ENCODE data around the gene PVALEF.

PVALEF gene

GRCh38 chr17:81180836-81181810, 15.8 kb downstream of the PVALEF start:
- Histone ChIP-seq H3K4me1 (ENCODE audit: insufficient read depth, insufficient read length) (peaks cover 7% of the 10 kb centered on the region), H3K4me3 (ENCODE audit: insufficient read length, low read depth) (no peak overlapping the region), H3K9me3 (ENCODE audit: insufficient read depth, low read length) (peaks cover 7% of the 10 kb centered on the region; the same call in 1 of the 2 replicates), H3K27me3 (ENCODE audit: insufficient read depth, insufficient read length) (no peaks in the 10 kb centered on the region), H3K36me3 (ENCODE audit: insufficient read depth, insufficient read length, low read length) (no peaks in the 10 kb centered on the region), H3K9ac (ENCODE audit: insufficient read length, low read depth) (no peak overlapping the region)
- no peak for TF ChIP-seq SUZ12 (IDR thresholded peaks at IDR 0.05; ENCODE audit: extremely low read depth, insufficient read depth, insufficient read length)
- no peak for TF ChIP-seq ZNF274 (IDR thresholded peaks at IDR 0.05; ENCODE audit: low read depth, low read length)
- TF ChIP-seq YY1 (IDR thresholded peaks at IDR 0.05; ENCODE audit: insufficient read depth, insufficient read length): no peak
- no peak for DNase-seq (ENCODE audit: low read depth, low spot score)

GRCh38 chr17:81181811-81182185, 16.5 kb downstream of the PVALEF start:
- no peaks in the 10 kb centered on the region for H3K36me3 ChIP-seq (ENCODE audit: insufficient read depth, insufficient read length, low read length)
- H3K4me3 ChIP-seq (ENCODE audit: insufficient read length, low read depth): no peak overlapping the region
- DNase-seq (ENCODE audit: low read depth, low spot score): no peak
- H3K4me1 ChIP-seq (ENCODE audit: insufficient read depth, insufficient read length): peaks cover 7% of the 10 kb centered on the region
- TF ChIP-seq YY1 (IDR thresholded peaks at IDR 0.05; ENCODE audit: insufficient read depth, insufficient read length) (no peak), ZNF274 (IDR thresholded peaks at IDR 0.05; ENCODE audit: low read depth, low read length) (no peak), SUZ12 (IDR thresholded peaks at IDR 0.05; ENCODE audit: extremely low read depth, insufficient read depth, insufficient read length) (no peak)
- peaks cover 7% of the 10 kb centered on the region; the same call in 1 of the 2 replicates for H3K9me3 ChIP-seq (ENCODE audit: insufficient read depth, low read length)
- no peaks in the 10 kb centered on the region for H3K27me3 ChIP-seq (ENCODE audit: insufficient read depth, insufficient read length)
- H3K9ac ChIP-seq (ENCODE audit: insufficient read length, low read depth): no peak overlapping the region

DNA sequence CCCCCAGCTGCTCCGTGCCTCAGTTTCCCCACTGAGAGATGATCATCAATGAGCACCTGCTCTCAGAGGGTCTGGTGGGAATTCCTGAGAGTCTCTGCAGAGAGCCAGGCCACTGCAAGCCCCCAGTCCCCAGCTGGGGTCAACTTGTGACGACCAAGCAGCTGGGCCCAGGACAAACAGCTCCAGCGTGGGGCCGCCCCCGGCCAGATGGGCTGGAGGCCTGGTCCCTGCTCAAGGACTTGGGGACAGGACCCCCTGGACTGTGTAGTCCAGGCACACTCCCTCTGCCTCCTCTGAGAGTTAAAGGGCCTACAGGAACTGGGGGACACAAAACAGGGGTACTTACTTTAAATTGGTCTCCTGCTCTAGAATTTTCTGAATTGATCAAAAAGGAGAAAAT, 17.3 kb downstream of the PVALEF start:
- no peaks in the 10 kb centered on the region for H3K27me3 ChIP-seq (ENCODE audit: insufficient read depth, insufficient read length)
- no peak overlapping the region for H3K9ac ChIP-seq (ENCODE audit: insufficient read length, low read depth)
- DNase-seq (ENCODE audit: low read depth, low spot score): no peak
- peaks cover 11% of the 10 kb centered on the region for H3K4me1 ChIP-seq (ENCODE audit: insufficient read depth, insufficient read length)
- TF ChIP-seq ZNF274 (IDR thresholded peaks at IDR 0.05; ENCODE audit: low read depth, low read length): no peak
- no peak for TF ChIP-seq YY1 (IDR thresholded peaks at IDR 0.05; ENCODE audit: insufficient read depth, insufficient read length)
- no peak for TF ChIP-seq SUZ12 (IDR thresholded peaks at IDR 0.05; ENCODE audit: extremely low read depth, insufficient read depth, insufficient read length)
- H3K9me3 ChIP-seq (ENCODE audit: insufficient read depth, low read length): peaks cover 7% of the 10 kb centered on the region; the same call in 1 of the 2 replicates
- peaks cover 1% of the 10 kb centered on the region for H3K36me3 ChIP-seq (ENCODE audit: insufficient read depth, insufficient read length, low read length)
- no peak overlapping the region for H3K4me3 ChIP-seq (ENCODE audit: insufficient read length, low read depth)

DNA sequence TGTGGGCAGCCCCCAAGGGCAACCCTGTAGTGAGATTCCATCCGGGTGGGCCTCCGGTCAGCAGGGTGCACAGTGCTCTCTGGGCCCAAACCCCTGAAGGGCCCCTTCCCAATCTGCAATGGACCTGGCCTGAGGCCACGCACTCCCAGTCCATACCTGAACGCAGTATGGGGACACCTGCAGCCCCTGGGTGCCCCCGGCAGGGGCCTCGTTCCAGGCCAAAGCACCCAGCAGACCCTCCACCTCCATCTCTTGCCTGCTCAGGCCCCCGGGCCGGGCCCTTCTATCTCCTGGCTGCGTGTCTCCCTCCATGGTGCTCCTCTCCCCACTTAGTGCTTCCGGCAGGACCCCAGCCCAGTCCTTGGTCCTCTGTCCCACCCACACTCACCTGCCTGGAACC, 18.0 kb downstream of the PVALEF start:
- no peak overlapping the region for H3K4me3 ChIP-seq (ENCODE audit: insufficient read length, low read depth)
- TF ChIP-seq ZNF274 (IDR thresholded peaks at IDR 0.05; ENCODE audit: low read depth, low read length): no peak
- TF ChIP-seq SUZ12 (IDR thresholded peaks at IDR 0.05; ENCODE audit: extremely low read depth, insufficient read depth, insufficient read length): no peak
- no peak for TF ChIP-seq YY1 (IDR thresholded peaks at IDR 0.05; ENCODE audit: insufficient read depth, insufficient read length)
- peaks cover 7% of the 10 kb centered on the region; the same call in 1 of the 2 replicates for H3K9me3 ChIP-seq (ENCODE audit: insufficient read depth, low read length)
- H3K9ac ChIP-seq (ENCODE audit: insufficient read length, low read depth): no peak overlapping the region
- H3K27me3 ChIP-seq (ENCODE audit: insufficient read depth, insufficient read length): no peaks in the 10 kb centered on the region
- DNase-seq (ENCODE audit: low read depth, low spot score): no peak
- peaks cover 12% of the 10 kb centered on the region for H3K4me1 ChIP-seq (ENCODE audit: insufficient read depth, insufficient read length)
- peaks cover 9% of the 10 kb centered on the region for H3K36me3 ChIP-seq (ENCODE audit: insufficient read depth, insufficient read length, low read length)

DNA sequence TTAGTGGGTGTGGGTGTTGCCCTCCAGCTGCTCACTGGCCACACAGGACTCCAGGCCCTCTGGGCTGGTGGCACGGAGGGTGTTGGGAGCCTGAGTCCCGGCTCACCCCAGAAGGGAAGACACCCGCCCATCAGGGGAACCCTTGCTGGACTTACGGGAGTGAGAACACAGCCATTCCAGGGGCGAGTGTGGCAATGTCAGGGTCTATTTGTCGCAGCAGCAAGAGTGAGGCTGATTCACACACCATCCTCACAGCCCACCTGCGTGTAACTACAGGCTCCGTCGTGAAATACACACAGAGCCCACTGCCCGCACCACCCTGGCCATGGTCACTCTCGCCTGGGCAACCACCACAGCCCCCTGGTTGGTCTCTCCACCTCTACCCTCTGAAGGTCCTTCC, 18.5 kb downstream of the PVALEF start:
- H3K9me3 ChIP-seq (ENCODE audit: insufficient read depth, low read length): peaks cover 7% of the 10 kb centered on the region; the same call in 1 of the 2 replicates
- no peak for DNase-seq (ENCODE audit: low read depth, low spot score)
- no peaks in the 10 kb centered on the region for H3K27me3 ChIP-seq (ENCODE audit: insufficient read depth, insufficient read length)

DNA sequence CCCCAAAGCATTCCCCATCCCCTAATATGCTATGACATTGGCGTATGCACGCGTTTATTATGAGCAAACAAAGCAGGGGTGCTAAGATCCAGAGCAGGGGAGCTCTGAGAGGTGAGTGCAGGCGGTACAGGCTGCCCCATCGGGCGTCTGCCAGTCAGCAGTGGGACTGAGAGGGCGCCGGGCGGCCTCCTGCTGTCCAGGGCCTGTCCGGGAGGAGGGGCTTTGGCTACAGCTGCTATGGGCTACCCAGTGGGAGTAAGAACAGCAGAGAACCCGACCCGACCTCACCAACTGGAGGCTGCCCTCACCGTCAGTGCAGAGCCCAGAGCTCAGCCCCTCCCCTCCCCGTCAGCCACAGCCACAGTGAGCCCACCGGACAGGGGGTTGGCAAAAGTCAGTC, 19.2 kb downstream of the PVALEF start:
- peaks cover 21% of the 10 kb centered on the region for H3K36me3 ChIP-seq (ENCODE audit: insufficient read depth, insufficient read length, low read length)
- no peak overlapping the region for H3K9ac ChIP-seq (ENCODE audit: insufficient read length, low read depth)
- H3K4me3 ChIP-seq (ENCODE audit: insufficient read length, low read depth): no peak overlapping the region
- DNase-seq (ENCODE audit: low read depth, low spot score): no peak
- H3K9me3 ChIP-seq (ENCODE audit: insufficient read depth, low read length): peaks cover 7% of the 10 kb centered on the region; the same call in 1 of the 2 replicates
- H3K27me3 ChIP-seq (ENCODE audit: insufficient read depth, insufficient read length): no peaks in the 10 kb centered on the region
- no peak for TF ChIP-seq SUZ12 (IDR thresholded peaks at IDR 0.05; ENCODE audit: extremely low read depth, insufficient read depth, insufficient read length)
- no peak for TF ChIP-seq ZNF274 (IDR thresholded peaks at IDR 0.05; ENCODE audit: low read depth, low read length)
- no peak for TF ChIP-seq YY1 (IDR thresholded peaks at IDR 0.05; ENCODE audit: insufficient read depth, insufficient read length)
- H3K4me1 ChIP-seq (ENCODE audit: insufficient read depth, insufficient read length): peaks cover 12% of the 10 kb centered on the region

More for the DNA sequence above, 18.5 kb downstream of the PVALEF start:
- Histone ChIP-seq H3K4me1 (ENCODE audit: insufficient read depth, insufficient read length) (peaks cover 12% of the 10 kb centered on the region), H3K4me3 (ENCODE audit: insufficient read length, low read depth) (no peak overlapping the region), H3K36me3 (ENCODE audit: insufficient read depth, insufficient read length, low read length) (peaks cover 13% of the 10 kb centered on the region), H3K9ac (ENCODE audit: insufficient read length, low read depth) (no peak overlapping the region)
- TF ChIP-seq ZNF274 (IDR thresholded peaks at IDR 0.05; ENCODE audit: low read depth, low read length) (no peak), YY1 (IDR thresholded peaks at IDR 0.05; ENCODE audit: insufficient read depth, insufficient read length) (no peak), SUZ12 (IDR thresholded peaks at IDR 0.05; ENCODE audit: extremely low read depth, insufficient read depth, insufficient read length) (no peak)

- Histone ChIP-seq H3K4me1 (ENCODE audit: insufficient read depth, insufficient read length) (peaks cover 7% of the 10 kb centered on the region), H3K9ac (ENCODE audit: insufficient read length, low read depth) (no peak overlapping the region), H3K27me3 (ENCODE audit: insufficient read depth, insufficient read length) (no peaks in the 10 kb centered on the region), H3K9me3 (ENCODE audit: insufficient read depth, low read length) (peaks cover 7% of the 10 kb centered on the region; the same call in 1 of the 2 replicates), H3K36me3 (ENCODE audit: insufficient read depth, insufficient read length, low read length) (peaks cover 37% of the 10 kb centered on the region), H3K4me3 (ENCODE audit: insufficient read length, low read depth) (no peak overlapping the region)
- DNase-seq (ENCODE audit: low read depth, low spot score): no peak
- TF ChIP-seq YY1 (IDR thresholded peaks at IDR 0.05; ENCODE audit: insufficient read depth, insufficient read length): no peak
- no peak for TF ChIP-seq ZNF274 (IDR thresholded peaks at IDR 0.05; ENCODE audit: low read depth, low read length)
These were observed 20.9 kb downstream of the PVALEF start for GRCh38 chr17:81186203-81186602.

Measured in NT2/D1 (cell line).